GM19025 (cell line): ENCODE measurements around the gene SCN2A.
"Not testable (repeated sequence)": the region's sequence is repeated elsewhere in the genome, so short reads cannot be mapped to it uniquely, and the experiment has no call there.

ENCODE experiments used
- ATAC-seq: cut with Tn5 transposase; IDR thresholded peaks from one replicate; pipeline ENCODE4 v1.9.1; 2021; ENCODE audit warnings: mild to moderate bottlenecking, low read depth, moderate library complexity; ENCODE audit not compliant: unreplicated experiment

The SCN2A gene

GRCh38 chr2:165248238-165248637 is 9.0 kb downstream of the SCN2A start:
- ATAC-seq, result no peak

DNA sequence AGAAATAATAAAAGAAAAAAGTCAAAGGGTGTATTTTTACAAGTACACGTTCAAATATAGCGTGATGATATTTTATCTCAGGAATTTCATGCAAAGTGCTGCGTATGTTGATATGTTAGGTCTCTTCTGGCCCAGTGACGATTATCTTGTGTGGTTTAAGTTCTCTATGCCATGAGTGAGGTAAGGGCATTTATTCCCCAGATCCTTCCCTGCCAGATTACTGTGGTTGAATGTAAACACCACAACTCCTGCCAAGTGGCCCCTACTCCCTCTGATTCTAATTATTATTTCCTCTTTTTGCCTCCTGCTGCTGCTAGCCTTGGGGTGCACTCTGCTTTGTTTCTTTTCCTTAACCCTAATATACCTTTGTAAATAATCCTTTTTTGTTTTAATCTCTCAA is 12.2 kb downstream of the SCN2A start:
- no peak for ATAC-seq

GRCh38 chr2:165253178-165253577 is 14.0 kb downstream of the SCN2A start:
- no peak for ATAC-seq

GRCh38 chr2:165256618-165257017 is 17.4 kb downstream of the SCN2A start:
- ATAC-seq, result no peak

DNA sequence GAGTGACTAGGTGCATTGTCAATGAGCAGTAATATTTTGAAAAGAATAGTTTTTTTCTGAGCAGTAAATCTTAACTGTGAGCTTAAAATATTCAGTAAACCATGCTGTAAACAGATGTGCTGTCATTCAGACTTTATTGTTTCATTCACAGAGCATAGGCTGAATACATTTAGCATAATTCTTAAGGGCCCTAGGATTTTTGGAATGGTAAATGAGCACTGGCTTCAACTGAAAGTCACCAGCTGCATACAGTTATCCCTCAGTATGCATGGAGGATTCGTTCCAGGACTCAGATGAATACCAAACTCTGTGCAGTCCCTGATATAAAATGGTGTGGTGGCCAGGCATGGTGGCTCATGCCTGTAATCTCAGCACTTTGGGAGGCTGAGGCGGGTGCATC is 21.1 kb downstream of the SCN2A start:
- ATAC-seq, result not testable (repeated sequence)

DNA sequence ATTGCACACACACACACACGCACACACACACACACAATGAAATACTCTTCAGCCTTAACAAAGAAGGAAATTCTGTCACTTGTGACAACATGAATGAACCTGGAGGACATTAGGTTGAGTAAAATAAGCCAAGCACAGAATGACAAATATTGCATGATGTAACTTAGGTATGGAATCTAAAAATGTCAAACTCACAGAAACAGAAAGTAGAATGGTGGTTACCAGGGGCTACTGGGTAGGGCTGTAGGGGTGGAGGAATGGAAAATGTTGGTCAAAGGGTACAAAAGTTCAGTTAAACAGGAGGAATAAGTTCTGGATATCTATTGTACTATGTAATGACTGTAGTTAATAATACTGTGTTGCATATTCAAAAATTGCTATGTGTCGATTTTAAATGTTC is 29.5 kb downstream of the SCN2A start:
- ATAC-seq, result peak; percentile 58

- ATAC-seq, result no peak
These were observed 34.0 kb downstream of the SCN2A start for GRCh38 chr2:165273176-165273575.

DNA sequence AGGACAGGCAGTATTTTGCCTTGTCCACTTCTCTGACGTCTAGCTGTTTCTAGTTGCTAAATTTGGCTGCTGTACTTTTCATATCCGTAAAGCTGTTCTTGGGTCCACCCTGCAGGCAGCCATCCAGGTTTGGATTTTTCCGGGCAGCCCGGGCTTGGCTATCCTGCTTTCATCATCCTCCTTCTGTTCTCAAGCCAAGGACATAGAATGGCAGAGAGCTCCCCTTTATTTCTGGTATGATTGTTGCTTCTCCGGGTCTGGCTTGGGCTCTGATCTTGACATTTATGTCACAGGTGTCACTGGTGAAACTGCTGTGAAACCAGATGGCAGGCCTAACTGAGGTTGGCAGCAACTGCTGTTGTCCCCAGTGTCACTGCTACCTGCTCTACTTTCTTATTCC is 35.5 kb downstream of the SCN2A start:
- ATAC-seq, result no peak

- ATAC-seq, result no peak
These were observed 36.7 kb downstream of the SCN2A start for GRCh38 chr2:165275932-165276331.

- no peak for ATAC-seq
These were observed 38.1 kb downstream of the SCN2A start for GRCh38 chr2:165277295-165277694.

- no peak for ATAC-seq
These were observed 38.8 kb downstream of the SCN2A start for GRCh38 chr2:165277860-165278656.

DNA sequence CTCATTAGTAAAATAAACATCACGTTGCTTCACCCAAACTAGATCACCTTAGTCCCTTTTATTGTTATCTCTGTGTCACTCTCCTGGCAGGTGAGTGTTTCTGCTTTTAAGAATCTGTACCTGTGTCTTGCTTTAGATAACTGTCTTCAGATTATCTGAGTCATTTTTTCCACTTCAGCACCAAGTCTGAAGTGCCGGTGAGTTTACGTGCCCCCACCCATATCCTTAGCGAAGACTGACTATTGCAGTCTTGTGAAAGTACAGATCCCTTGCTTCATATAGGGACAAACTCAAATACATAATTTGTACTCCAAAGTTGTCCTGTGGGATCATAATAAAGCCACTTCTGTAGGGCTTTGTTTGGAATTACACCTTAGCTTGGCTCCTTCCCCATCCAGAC is 41.1 kb downstream of the SCN2A start:
- ATAC-seq, result no peak

DNA sequence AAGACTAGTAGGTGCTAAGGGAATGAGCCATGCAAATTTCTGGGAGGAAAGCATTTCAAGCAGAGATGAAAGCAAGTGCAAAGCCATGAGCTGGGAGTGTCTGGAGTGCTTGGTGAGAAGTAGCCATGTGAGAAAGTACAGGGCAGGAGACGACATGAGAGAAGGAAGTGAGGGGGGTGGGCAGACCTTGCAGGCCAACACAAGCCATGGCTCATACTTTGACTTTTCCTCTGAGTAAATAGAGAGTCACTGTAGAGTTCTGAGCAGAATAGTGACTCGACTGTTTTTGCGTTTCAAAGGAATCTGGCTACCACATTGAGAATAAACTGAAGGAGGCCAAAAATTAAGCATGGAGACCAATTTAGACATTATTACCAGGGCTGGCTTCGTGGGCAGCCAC is 42.2 kb downstream of the SCN2A start:
- no peak for ATAC-seq

- ATAC-seq, result no peak
These were observed 44.1 kb downstream of the SCN2A start for GRCh38 chr2:165283342-165283741.

DNA sequence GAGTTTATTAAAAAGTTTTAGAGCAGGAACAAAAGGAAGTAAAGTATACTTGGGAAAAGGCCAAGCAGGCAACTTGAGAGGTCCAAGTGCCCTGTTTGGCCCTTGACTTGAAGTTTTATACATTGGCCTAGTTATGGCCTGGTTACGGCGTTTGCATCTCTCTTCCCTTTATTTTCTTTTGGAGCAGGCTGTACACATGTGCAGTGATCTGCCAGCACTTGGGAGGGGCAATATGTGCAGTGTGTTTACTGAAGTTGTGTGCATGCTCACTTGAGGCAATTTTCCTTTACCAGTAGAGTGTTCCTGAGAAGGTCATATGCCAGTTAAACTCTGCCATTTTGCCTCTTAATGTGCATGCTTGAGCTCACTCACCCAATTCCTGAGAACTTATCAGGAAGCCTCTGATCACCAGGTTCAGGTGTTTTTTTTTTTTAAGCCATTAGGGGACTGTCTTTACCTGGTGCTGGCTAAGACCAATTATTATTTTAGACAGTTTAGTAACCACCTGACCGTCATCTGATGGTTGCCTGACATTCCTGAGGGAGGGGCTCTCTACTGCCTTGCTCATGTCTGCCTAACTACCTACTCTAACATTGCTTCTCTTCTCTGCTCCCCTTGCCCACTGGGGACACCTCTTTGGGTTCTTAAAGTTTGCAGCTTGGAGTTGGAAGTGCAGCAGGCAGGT is 48.0 kb downstream of the SCN2A start:
- no peak for ATAC-seq

- no peak for ATAC-seq
These were observed 49.9 kb downstream of the SCN2A start for GRCh38 chr2:165289069-165289468.

DNA sequence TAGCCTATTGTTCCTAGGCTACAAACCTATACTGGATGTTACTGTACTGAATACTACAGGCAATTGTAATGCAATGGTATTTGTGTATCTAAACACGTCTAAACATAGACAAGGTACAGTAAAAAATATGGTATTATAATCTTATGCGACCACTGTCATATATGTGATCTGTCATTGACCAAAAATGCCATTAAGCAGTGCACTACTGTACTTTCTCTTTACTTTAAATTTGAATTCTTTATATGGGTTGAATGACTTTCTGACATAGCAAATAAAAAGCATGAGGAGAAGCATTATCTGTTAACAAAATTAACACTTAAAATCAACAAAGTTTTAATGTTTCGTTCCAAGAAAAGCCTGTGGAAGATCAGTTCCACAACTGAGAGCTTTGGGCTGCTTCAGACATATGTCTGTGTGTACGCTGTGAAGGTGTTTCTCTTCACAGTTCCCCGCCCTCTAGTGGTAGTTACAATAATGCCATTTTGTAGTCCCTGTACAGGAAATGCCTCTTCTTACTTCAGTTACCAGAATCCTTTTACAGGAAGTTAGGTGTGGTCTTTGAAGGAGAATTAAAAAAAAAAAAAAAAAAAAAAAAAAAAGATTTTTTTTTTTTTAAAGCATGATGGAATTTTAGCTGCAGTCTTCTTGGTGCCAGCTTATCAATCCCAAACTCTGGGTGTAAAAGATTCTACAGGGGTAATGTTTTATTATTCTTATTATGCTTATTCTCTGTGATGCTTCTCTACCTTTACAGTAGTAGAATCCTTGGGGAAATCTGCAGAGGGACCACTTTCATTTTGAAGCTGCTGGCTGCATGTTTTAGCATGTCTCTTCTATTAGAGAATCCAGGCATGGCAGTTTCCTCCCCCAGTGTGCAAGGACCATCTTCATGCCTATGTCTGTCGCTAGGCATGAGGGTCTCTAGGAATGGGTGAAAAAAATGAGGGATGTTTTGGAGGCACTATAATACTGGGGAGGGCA is 54.5 kb downstream of the SCN2A start:
- peak; percentile 100 for ATAC-seq

GRCh38 chr2:165294912-165295311 is 55.7 kb downstream of the SCN2A start:
- ATAC-seq, result no peak

GRCh38 chr2:165295643-165296042 is 56.4 kb downstream of the SCN2A start:
- ATAC-seq, result no peak

DNA sequence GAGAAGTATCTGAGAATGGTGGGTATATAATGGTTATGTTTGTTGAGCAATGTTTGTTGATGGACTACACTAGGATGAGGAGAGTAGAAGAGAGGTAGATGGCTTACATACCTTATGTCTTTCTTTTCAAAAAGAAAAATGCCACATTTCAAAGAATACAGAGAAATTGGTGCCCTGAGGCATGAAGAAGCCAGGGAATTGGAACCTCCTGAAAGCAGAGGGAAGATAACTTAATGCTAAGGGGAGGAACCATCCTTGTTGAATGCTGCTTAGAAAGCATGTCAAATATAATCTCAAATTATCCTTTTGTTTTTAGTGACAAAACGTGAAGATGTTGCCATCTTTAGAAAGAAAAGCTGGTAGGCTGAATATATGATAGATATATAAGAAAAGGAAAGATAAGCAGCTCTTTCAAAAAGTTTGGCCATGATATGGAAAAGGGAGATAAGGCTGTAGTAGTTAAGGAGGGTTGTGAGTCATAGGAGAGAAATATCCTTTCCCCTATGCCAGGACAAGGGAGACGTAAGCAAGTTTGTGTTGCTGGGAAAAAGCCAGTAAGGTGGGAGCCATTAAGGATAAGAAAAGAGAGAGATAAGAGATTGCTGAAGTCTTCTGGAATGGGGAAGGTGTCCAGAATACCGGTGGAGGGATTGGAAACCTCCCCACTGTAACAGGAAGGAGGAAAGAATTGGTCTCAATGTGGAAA is 66.3 kb downstream of the SCN2A start:
- ATAC-seq, result no peak
